HG02981 (cell line): ENCODE data around the gene CHCHD1.
"Not testable (repeated sequence)": the region's sequence is repeated elsewhere in the genome, so short reads cannot be mapped to it uniquely, and the experiment has no call there.

Source experiments
- ATAC-seq: cut with Tn5 transposase; IDR thresholded peaks from one replicate; pipeline ENCODE4 v1.9.1; 2021; ENCODE audit warnings: mild to moderate bottlenecking, moderate library complexity; ENCODE audit not compliant: unreplicated experiment

Gene CHCHD1

DNA sequence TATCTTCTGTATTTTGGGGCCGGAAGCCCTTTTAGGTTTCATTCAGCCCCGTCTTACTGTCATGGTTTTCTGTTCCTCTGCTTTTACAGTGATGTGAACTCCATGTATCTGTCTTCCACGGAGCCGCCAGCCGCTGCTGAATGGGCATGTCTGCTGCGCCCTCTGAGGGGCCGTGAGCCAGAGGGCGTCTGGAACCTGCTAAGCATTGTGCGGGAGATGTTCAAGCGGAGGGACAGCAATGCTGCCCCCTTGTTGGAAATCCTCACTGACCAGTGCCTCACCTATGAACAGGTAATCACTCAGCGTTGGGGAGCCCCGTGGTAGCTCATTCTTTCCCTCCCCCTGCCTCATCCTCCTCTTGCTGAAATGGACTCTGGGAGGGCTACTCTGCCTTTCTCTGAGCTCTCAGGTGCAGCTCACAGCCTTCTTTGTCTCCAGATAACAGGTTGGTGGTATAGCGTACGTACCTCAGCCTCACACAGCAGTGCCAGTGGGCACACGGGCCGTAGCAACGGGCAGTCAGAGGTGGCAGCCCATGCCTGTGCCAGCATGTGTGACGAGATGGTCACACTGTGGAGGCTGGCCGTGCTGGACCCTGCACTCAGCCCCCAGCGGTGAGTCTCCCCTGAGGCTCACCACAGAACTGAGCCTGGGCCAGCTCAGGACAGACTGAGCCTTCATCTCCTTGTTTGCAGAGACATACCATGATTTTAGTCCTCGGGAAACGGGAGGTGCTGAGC is 9.2 kb downstream of the CHCHD1 start:
- ATAC-seq: no peak

DNA sequence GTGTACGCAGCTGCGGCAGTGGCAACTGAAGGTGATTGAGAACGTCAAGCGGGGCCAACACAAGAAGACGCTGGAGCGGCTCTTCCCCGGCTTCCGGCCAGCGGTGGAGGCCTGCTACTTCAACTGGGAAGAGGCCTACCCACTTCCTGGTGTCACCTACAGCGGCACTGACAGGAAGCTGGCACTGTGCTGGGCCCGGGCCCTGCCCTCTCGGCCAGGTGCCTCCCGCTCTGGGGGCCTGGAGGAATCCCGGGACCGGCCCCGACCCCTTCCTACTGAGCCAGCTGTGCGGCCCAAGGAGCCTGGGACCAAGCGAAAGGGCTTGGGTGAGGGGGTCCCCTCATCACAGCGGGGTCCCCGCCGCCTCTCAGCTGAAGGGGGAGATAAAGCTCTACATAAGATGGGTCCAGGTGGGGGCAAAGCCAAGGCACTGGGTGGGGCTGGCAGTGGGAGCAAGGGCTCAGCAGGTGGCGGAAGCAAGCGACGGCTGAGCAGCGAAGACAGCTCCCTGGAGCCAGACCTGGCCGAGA is 10.1 kb downstream of the CHCHD1 start:
- ATAC-seq: no peak

DNA sequence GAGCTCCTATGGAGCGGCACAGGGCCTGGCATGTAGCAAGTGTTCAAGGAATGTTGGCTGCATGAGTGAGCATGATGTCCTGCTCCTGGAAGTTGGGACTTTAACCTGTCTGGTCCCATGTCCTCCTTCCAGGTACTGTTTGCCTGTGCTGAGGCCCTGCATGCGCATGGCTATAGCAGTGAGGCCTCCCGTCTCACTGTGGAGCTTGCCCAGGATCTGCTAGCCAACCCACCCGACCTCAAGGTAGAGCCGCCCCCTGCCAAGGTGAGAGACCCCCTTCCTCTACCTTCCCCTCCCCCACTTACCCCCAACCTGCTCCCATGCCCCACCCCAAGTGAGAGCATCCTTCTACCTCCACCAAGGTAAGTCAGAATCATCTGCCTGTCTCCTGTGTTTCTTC is 11.6 kb downstream of the CHCHD1 start:
- ATAC-seq: no peak

DNA sequence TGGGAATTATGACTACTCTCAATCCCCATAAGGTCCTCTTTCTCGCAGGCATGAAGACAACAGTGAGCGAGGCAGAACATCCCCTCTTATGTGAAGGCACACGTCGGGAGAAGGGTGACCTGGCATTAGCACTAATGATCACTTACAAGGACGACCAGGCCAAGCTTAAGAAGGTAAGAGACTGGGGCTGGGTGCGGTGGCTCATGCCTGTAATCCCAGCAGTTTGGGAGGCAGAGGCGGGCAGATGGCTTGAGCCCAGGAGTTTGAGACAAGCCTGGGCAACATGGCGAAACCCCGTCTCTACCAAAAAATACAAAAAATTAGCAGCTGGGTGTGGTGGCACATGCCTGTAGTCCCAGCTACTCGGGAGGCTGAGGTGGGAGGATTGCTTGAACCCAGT is 13.6 kb downstream of the CHCHD1 start:
- ATAC-seq: not testable (repeated sequence)

DNA sequence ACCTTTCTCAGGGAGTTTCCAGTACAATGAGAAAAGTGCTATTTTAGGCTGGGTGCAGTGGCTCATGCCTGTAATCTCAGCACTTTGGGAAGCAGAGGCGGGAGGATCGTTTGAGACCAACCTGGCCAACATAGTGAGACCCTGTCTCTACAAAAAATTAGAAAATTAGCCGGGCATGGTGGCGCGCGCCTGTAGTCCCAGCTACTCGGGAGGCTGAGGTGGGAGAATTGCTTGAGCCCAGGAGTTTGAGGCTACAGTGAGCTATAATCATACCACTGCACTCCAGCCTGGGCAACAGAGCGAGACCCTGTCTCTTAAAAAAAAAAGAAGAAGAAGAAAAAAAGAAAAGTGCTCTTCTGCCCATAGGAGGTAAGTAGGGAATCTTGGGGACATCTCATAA is 14.2 kb downstream of the CHCHD1 start:
- ATAC-seq: not testable (repeated sequence)

DNA sequence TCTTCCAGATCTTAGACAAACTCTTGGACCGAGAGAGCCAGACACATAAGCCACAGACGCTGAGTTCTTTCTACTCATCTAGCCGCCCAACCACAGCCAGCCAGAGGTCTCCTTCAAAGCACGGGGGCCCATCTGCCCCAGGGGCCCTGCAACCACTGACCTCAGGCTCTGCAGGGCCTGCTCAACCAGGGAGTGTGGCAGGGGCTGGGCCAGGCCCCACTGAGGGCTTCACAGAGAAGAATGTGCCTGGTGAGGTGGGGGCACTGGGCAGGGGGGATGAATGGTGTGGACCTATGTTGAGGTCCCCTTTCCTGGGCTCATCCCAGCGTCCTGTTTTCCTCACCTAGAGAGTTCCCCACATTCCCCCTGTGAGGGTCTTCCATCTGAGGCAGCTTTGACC is 14.9 kb downstream of the CHCHD1 start:
- no peak for ATAC-seq

DNA sequence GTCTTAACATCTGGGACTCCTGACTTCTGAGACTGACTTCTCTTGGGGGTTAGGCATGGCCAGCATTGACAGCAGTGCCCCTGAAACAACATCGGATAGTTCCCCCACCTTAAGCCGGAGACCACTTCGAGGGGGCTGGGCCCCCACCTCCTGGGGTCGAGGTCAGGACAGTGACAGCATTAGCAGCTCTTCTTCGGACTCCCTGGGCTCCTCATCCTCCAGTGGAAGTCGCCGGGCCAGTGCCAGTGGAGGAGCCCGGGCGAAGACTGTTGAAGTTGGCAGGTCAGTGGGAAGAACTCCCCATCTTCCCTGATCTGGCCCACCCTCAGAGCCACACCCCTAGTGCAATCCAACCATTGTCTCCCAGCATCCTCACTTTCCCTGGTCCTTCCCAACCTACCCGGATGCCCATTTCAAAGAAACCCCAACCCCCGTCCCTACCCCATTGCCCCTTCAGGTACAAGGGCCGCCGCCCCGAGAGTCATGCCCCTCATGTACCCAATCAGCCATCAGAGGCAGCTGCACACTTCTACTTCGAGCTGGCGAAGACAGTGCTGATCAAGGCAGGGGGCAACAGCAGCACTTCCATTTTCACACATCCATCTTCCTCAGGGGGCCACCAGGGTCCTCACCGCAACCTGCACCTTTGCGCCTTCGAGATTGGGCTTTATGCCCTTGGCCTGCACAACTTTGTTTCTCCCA is 15.6 kb downstream of the CHCHD1 start:
- ATAC-seq: no peak

DNA sequence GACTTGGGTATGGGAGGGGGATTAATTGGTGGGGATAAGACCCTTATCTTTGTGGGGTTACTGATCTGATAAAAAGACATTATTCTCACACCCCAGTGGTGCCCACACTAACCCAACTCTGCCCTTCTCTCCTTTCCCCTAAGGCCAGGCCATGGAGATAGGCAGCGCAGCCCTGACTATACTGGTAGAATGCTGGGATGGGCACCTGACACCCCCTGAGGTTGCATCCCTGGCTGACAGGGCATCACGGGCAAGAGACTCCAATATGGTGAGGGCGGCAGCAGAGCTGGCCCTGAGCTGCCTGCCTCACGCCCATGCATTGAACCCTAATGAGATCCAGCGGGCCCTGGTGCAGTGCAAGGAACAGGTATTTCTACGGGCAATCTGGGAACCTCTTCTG is 16.2 kb downstream of the CHCHD1 start:
- ATAC-seq: no peak

DNA sequence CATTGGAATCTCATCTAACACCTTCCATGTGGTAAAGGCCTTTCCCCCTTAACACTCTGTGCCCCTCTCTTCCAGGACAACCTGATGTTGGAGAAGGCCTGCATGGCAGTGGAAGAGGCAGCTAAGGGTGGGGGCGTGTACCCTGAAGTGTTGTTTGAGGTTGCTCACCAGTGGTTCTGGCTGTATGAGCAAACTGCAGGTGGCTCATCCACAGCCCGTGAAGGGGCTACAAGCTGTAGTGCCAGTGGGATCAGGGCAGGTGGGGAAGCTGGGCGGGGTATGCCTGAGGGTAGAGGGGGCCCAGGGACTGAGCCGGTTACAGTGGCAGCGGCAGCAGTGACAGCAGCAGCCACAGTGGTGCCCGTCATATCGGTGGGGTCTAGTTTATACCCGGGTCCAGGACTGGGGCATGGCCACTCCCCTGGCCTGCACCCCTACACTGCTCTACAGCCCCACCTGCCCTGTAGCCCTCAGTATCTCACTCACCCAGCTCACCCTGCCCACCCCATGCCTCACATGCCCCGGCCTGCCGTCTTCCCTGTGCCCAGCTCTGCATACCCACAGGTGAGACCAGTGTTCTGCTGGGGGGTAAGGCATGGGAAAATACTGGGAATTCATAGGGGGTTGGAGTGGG is 17.2 kb downstream of the CHCHD1 start:
- no peak for ATAC-seq

DNA sequence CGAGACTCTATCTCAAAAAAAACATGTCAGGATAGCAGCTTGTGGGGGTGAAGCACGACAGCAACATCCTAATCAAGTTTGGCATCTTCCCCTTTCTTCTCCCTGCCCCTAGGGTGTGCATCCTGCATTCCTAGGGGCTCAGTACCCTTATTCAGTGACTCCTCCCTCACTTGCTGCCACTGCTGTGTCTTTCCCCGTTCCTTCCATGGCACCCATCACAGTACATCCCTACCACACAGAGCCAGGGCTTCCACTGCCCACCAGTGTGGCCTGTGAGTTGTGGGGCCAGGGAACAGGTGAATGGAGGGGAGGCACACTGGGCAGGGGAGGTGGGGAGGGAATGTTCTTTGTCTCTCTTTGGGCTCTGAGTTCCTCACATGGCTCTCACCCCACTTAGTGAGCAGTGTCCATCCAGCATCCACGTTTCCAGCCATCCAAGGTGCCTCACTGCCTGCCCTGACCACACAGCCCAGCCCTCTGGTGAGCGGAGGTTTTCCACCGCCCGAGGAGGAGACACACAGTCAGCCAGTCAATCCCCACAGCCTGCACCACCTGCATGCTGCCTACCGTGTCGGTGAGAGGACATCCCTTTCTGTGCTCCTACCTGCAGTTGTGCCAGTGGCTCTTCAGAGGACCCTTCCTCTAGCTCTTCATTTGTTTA is 18.2 kb downstream of the CHCHD1 start:
- no peak for ATAC-seq

DNA sequence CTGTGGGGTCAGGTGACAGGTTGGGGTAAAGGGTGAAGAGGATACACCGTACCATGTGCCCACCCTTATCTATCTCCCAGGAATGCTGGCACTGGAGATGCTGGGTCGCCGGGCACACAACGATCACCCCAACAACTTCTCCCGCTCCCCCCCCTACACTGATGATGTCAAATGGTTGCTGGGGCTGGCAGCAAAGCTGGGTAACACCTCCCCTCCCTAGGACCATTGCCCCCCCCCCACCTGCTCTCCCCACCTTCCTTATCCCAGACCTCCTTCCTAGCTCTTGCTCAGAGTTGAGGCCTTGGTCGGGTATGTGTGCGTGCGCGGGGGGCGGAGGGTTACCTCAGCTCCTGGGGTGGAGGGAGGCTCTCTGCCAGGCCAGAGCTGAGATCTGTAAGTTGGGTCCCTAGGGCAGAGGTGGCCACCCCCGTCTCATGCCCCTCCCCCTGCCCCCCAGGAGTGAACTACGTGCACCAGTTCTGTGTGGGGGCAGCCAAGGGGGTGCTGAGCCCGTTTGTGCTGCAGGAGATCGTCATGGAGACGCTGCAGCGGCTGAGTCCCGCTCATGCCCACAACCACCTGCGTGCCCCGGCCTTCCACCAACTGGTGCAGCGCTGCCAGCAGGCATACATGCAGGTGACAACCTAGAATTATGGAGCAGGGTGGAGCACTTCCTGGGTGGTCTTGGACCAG is 18.9 kb downstream of the CHCHD1 start:
- ATAC-seq: no peak

DNA sequence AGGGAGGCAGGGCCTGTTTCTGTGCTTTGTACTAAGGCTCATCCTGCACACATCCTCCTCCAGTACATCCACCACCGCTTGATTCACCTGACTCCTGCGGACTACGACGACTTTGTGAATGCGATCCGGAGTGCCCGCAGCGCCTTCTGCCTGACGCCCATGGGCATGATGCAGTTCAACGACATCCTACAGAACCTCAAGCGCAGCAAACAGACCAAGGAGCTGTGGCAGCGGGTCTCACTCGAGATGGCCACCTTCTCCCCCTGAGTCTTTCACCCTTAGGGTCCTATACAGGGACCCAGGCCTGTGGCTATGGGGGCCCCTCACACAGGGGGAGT is 19.4 kb downstream of the CHCHD1 start:
- ATAC-seq: no peak

DNA sequence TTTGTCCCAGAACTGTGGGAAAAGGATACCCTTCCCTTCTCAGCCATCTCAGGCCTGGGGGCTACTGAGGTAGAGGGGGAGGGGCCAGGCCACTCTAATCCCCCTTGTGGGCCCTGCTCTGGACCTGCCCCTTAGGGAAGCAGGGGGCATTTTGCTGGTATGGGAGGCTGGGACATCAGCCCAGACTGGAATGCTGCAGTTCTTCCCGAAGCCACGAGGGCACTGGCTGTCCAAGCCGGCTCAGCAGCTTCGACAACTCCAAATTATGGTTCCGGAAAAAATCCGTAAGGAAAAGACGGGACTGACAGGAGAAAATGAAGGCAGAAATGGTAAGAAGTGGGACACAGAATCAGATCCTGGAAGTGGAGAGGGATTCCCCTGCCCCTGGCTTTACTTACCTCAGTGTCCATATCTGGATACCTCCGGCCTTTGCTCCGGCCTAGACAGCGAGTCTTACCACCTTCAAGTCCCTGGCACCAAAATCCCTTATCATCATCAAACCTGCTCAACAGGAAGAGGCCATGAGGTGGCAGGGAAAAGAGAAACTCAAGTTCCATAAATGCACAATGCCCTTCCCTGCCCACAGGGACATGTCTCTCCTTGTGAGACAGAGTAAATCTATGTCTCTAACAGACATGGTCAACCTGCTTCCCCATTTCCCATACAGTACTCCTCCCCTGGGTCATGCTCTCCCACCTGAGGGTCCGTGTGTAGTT is 20.6 kb downstream of the CHCHD1 start:
- ATAC-seq: no peak

DNA sequence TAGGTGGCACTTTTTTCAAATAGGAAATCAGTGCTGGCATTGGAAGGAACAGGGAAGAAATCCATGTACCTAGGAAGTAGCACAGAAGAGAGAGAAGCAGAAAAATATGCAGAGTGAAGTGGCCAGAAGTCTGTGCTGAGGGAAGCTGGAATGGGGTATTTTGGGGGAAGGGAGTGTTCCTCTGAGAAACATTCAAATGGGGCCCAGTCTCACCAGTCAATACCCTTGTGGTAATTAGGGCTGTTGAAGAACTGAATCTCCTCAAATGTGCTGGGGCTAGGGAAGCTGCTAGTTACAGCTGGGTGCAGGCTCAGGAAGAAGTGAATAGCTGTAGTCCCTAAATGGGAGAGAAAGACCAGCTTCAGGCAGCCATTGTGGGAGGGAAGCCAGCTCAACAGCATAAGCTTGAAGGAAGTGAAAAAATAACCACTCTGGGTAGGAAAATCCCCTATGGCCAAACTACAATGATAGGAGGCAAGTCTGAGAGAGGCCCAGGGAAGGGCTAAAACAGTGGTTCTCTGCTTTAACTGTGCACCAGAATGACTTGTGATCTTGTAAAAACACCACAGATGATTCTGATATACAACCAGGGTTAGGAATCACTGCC is 21.9 kb downstream of the CHCHD1 start:
- ATAC-seq: no peak

DNA sequence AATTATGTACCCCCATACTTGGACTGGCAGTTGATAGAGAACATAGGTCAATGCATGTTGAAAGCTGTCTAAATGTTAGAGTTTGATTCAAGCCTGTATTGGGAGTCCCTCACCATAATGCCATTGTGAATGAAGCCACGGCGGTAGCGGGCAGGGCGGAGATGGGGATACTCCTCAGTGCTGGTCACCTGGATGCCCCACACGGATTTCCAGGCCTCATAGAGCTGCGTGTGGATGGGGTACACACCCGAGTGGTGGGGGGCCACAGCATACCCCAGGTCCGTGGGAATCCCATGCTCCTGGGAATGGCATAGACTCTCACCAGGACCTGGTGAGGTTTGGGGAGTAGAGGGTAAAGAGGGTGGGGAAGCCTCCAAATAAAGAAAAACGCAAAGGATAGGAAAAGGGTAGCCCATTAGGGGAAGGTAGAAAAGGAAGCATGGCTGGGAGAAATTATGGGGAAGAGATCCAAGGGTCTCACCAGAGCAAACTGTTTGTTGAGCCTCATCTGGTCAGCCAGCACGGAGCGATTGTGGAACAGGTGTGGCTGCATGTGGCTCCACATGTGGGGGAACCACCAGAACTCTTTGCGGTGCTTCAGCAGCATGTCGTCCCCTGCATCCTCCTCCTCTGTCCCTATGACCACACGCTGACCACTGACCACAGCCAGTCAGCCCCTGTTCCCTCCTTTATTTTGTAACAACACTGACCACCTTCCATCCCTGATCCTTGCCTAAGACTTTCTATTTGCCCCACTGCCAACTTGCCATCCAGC is 24.5 kb downstream of the CHCHD1 start:
- no peak for ATAC-seq

DNA sequence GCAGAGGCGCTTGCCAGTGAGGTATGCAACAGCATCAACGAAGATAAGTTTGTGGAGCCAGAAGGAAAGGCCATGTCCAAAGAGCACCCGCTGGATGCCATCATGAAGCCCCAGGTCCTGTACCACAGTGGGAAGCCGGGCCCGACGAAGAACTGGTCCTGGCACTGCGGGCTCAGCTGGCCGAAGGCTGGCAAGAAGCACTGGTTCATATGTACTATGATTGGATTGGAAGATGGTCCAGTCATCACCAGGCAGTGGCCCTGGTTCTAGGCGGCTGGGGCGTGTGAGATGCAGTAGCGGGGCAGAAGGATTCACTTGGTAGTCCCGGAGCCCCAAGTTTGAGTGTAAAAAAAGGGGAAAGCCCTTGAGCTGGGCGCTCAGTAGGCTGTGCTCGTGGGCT is 25.6 kb downstream of the CHCHD1 start:
- ATAC-seq: no peak

DNA sequence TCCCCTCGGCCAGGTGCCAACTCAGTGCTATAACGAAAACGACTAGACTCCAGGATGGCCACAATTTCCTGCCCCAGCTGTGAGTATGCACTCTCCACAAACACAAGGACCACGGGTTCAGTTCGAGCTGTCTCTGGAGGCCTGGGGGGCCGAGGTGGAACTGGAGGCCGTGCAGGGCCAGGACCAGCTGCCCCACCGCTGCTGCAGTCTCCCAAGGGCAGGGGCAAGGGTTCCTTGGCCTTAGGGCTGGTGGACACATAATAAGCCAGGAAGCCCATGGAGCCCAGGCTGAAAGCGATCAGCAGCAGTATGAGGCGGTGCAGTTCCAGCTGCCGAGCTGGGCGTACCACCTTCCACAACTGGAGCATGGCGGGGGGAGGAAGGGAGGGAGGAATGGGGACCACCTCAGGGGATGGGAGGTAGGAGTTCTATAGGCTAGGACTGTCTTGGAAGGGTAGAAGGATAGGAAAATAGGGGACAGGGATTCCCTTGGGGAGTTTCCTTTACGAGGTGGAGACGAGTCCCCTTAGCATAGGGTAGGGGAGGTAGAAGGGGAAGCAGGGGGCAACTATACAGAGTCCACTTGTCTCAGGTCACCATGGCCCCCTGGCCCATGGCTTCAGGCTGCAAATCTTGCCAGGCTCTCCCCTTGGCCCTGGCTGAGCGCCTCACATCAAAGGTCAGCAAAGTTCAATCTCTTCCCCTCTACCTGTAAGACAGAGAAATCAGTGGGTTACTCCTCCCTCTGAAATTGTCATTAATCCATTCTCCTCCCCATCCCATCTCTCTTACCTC is 26.4 kb downstream of the CHCHD1 start:
- ATAC-seq: no peak

DNA sequence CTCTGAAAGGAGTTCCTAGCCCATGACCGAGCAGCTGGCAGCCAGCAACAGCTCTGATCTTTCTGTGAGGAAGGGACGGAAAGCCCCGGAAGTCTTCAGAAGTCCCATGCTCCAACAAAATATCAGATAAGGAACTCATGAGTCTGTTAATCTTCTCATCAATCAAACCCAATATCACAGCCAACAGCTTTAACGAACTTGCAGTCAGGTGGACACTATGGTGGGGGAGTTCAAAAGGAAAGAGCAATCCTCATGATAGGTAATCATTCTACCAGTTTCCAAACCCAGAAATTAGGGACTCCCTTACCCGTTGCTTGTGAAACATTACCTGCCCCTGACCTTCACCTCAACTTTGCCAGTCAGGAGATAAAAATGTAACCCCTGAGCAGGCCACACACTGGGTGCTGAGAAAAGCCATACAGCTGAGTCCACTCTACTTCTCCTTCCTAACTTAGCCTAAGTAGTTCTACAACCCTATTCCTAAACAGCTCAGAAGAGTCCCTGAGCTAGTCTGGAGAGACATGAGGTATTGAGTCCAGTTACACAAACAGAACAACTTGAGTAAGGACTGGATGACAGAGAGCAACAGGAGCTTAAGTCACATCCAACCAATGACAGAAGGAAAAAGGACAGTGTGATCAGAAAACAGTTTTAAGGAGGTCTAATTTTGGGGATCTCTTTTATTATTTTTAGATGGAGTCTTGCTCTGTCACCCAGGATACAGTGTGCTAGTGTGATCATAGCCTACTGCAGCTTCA is 27.4 kb downstream of the CHCHD1 start:
- ATAC-seq: no peak
